Activated CD4-positive, alpha-beta T cell treated with anti-CD3 and anti-CD28 coated beads, Interleukin-2, Interleukin-6, amounts not matched to agents 100 ng/mL and 50 ng/mL, durations not matched to agents 16 hours and 8 hours (primary cell): ENCODE measurements around the gene LMOD3.
A peak's percentile ranks its signal among the peaks of the same experiment; 100 is the strongest.

Experiments
- DNase-seq: peaks from one replicate; pipeline ENCODE4 v3.0.0-alpha.2; 2020

LMOD3 gene

DNA sequence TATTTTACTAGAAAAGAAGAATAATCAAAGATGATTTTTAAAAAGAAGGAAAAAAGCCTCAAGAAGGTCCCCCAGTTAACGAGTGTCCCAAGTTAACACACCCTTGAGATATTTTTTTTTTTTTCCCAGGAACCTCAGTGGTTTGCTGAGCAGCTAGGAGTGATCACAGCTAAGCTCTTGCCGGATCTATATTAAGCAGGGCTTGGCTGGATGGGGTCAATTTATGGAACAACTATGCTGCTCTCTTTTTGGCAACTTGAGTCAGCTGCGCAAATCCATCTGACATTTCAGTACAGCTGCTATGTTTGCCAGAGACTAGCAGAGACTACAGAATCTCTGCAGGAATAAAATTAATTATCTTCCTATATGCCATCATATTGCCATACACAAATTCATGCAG lies at the start of gene LMOD3:
Gene LMOD3 (minus strand): TSS at position 193 of the 400 bp plus-strand sequence. CDS start 209 bp downstream, outside the sequence.
- DNase-seq: no peak

DNA sequence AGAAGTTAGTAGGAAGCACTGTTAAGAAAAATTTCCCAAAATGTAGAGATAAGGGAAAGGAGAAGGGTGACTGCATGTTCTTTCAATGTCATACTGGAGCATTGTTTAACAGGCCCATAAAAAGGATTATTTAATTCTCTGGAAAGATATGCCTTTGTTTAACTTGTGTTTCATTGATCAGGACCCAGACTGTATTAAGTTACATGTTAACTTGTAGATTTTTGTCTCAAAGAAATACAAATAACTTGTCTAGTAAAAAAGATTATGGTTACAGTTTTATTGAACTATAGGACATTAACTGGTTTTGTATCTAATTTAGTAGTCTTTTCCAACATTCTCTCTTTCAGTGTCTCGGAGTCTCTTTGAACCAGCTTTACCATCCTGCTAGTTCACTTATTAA lies 49.7 kb upstream of the LMOD3 start:
- DNase-seq: no peak

DNA sequence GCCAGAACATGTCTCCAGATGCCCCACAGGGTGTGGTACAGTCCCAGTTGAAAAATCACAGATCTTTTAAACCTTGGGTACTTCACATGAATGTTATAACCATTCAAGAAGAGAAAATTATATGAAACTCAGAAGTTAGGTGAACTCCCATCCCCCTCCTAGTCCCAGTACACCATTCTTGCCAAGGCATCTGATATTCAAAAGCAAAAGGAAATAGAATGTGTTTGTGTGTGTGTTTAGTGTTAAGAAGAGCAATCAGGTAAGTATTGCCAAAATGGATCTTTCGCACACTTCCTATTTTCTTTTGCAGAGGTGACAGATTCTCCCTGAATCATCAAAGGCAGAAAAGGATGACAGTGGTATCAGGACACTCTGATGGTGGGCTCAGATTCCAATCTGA lies 44.1 kb upstream of the LMOD3 start:
- DNase-seq: no peak

DNA sequence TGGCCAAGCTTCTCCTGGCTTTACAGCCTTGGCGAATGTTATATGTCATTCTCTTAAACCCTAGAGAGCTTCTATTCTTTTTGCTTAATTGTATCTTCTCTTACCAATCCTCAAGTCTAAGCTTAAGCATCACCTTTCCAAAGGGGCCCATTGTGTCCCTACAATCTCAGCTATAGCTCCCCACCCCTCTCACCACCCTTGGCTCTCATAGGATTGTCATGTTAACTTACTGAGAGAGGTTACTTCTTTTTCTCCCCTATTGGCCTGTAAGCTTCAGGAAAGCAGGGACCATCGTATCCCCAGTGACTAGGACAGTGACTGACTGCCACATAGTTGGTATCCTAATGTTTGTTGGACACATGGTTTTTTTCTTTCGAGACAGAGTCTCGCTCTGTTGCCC lies 43.3 kb upstream of the LMOD3 start:
- DNase-seq: no peak

DNA sequence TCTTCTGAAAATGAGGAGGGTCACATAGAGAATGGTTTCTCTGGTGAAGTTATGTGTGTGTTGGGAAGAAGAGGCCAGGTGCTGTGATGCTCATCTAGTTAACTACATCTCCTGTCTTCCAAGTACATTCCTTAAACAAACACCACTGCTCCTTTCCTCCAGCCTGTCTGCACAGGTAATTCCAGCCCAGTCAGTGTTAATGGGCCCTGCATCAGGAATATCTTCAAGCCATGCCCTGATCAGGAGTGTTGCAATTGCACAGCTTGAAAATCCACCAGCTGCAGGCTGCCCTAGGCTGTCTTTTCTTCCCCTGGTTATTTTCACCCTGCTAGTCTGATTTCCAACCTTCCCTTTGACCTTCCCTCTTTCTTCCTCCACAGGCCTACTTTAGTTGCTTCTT lies 41.9 kb upstream of the LMOD3 start:
- DNase-seq: no peak

DNA sequence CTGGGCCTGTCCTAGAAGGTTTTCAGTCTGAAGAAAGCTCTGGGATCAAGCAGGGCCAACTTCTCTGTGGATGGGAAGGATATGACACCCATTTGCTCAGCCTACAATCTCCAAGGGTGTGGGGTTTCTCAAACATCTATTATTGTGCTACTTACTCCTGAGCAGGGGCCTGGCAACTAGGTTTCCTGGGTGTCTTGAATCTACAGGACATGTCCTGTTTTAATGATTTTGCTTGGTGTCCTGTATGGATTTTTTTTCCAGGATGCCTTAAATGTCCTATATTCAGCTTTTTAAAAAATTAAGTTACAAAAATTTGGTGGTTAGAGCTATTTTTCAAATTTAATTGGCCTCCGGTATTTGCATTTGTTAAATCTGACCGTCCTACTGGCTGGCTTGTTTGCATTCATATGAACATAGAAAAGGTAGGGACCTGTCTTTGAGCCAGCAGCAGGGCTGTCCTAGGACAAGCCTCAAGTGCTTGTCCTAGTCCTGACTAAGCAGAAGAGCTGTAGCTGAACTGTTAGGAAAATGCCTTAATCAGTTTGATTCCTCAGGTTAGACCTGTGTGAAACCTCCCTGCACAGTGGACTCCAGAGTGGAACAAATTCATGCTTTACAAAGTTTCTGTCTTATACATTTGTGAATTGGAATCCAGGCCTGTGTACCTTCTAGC lies 40.0 kb upstream of the LMOD3 start:
- DNase-seq: no peak

DNA sequence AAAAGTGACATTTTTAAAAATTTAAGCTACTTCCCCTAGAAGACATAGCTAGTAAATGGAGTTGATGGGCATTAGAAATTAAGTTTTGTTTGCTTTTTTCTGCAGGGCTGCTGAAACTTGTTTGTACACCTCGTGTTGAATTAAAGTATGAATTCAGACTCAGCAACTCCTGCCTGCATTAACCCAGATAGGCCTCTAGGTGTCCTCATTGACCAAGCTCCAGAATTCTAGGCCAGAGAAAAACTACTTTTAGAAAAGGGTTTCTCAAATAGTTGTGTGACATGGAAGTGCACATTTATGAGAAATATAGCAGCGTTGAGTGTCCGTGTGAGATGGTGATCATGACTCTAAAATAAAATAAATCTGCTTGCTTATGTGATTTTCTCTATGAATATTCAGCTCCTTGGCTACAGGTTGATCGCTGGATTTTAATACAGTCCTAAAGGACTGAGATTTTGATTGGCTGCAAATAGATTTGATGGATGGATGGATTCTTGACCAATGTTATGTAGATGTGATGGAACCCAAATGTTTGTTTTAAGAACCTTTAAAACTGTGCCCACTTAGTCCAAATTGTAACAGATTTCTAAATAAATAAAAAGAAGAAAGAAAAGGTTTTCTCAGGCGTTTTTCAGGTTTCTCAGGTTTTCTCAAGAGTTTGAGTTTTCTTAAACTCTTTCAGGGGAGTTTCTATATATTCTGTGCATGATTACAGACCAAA lies 39.4 kb upstream of the LMOD3 start:
- peak; percentile 71 for DNase-seq

DNA sequence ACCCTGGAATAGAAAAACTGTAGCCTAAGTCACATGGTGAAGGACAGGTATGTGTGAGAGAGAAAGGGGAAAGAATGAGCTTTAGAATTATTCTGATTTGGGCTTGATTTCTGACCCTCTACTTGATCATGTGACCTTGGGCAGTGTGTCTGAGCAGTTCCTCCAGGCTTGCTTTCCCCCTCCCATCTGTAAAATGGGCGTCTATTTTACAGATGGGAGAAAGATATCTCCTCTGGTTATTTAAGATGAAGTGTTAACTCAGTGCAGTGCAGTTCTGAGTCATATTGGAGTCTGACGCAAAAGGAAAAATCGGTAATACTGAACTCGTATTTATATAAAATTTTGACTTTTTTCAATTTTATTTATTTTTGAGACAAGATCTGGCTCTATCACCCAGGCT lies 38.1 kb upstream of the LMOD3 start:
- DNase-seq: peak; percentile 57

DNA sequence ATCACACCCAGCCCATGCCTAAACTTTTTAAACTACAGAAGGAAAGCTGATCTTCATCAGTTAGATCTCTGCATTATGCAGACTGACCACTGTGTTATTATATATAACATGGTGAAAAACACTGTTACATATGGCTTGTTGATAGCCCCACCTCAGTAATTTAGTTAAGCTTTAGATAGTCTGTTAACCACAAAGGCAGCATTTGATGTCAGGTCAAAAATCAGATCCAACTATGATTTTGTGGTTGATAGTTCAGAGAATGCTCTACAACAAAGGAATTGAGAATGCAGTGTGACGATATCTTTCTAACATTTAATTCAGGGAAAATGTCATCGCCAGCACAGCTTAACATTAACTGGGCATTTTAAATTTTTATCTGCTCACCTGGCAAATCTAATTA lies 37.7 kb upstream of the LMOD3 start:
- no peak for DNase-seq

DNA sequence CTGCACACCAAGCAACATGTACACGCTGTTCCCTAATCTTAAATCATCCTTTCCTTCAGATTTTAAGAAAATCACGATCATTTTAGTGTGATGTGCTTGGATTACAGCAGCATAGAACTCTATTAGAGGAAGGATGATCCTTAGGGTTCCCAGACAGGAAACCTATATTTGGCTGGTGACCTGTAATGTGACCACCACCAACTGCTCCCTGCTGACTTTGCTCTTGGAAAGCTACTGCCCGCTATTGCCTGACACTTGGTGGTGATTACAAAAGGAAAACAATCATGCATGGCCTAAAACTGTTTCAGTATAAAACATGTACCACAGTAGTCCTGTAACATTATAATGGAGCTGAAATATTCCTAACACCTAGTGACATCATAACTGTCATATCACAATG lies 27.2 kb upstream of the LMOD3 start:
- DNase-seq: no peak

DNA sequence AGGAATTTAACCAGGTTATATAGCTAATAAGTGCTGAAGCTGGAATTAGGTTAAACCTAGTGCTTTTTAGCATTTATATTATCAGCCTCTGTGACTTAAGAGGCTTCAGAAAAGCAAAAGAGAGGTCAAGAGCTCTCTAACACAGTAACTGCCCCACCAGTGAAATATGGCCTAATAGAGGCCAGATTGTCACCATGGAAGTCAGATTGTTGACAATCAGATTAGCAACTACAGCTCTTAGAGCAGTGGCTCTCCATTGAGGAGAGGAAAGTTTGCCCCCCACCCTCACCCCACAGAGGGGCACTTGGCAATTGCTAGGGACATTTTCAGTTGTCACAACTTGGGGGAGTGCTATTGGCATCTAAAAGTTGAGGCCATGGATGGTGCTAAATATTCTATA lies 23.3 kb upstream of the LMOD3 start:
- no peak for DNase-seq

DNA sequence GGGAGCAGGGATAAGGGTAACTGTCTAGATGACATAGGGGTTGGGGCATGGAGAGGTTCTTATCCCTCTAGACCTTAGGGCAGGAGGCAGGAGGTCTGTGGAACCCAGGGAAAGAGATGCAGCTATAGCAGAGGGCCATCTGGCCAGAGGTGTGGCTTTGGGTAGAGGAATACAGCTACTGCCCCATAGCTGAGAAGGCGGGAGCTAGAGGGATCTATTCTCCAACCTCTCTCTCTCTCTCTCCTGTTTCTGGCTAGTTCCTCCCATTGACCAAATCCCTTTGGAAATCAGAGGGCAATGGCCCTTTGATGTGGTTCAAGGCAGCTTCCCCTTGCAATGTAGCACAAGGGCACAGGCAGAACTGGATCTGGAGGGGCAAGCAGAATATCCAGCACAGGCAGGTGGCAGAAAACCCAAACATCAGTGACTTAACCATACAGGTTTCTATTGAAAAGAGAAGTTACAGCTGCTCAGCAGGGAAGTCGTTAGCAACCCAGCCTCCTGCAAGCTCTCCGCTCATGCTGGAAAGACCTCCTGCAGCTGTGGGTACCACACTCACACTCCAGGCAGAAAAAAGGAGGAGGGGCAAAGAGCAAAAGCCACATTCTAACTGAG lies 22.3 kb upstream of the LMOD3 start:
- DNase-seq: no peak

DNA sequence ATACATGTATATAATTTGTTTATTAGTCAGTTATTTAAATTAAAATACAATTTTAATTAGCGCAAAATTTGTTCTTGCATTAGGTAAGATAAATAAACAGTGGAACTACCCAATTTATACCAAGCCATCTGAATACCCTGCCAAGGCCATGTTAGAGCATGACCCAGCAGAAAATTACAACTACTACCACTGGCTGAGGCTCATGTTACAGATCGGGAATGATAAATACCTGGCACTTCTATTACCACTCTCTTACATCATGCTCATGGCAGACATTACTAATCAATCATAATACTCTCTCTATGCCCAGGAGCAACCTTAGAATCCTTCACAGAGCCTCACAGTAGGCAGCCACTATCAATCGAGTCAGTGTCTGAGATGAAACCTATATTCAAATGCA lies 21.2 kb upstream of the LMOD3 start:
- DNase-seq: no peak

DNA sequence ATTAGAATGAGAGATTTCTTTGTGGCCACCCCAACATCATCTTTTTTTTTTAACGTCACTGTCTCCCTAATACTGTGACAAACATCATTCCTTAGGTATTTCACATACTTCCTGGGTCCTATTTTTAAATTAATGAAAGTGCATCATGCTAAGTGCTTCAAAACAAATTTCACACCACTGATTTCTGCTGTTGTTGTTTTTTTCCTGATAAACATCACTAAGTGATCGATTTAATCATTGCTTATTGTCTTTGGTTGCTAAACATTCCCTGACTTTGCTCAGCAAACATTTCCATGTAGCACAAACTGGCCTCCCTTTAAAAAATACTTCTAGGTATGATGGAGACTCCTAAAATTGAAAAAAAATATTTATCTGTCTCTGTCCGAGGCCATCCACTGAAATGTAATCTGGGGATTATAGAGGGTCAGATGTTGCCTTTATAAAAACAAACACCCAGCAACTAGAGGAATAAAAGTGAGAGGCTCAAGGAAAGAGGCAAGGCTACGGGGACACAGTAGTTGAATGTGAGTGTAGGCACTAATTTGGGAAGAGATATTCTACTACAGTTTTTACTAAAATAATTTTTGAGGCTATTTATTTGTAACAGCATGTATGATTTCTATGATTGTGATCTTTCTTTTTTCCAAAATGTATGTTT lies 20.5 kb upstream of the LMOD3 start:
- no peak for DNase-seq

DNA sequence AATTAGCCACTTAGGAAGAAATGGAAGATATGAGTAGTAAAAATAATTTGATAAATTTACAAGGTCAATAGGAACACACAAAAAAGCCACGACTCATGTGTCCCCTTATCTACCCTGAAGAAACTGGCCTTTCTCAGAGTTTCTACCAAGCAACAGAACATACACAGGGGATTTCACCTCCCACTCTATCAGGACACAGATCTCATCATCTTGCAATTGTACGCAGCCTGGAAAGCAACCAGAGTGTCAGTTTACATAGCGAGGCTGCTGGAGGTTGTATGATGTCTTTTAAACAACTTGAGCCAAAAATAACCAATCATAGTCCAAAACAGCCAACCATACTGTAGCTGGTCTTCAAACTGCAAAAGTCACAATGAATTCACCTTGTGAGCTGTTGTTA lies 19.7 kb upstream of the LMOD3 start:
- no peak for DNase-seq

DNA sequence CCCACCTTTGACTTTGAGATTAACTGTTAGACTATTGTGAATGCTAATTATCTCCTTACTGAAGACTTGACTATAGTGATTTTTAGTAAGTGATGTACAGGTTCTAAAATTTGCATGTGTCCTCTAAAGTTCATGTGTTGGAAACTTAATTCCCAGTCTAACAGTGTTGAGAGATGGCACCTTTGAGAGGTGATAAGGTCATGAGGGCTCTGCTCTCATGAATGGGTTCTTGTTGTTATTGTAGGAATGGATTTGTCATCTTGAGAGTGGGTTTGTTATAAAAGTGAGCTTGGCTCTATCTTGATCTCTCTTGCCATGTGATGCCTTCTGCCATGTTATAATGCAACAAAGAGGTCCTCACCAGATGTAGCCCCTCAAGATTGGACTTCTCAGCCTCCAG lies 18.9 kb upstream of the LMOD3 start:
- DNase-seq: no peak

DNA sequence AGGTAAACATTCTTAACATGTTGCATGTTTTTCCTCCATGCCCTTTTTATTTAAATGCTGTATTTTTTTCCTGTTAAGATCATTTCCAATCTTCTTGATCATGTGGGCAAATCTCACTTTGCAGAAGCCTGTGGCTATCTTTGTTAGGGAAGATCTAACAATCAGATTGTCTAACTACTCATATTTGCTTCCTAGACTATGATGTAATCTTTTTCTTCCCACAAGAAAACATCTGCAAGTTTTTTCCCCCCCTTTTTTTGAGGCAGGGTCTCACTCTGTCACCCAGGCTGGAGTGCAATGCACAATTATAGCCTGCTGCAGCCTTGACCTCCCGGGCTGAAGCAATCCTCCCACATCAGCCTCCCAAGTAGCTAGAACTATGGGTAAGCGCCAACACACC lies 15.0 kb upstream of the LMOD3 start:
- no peak for DNase-seq

DNA sequence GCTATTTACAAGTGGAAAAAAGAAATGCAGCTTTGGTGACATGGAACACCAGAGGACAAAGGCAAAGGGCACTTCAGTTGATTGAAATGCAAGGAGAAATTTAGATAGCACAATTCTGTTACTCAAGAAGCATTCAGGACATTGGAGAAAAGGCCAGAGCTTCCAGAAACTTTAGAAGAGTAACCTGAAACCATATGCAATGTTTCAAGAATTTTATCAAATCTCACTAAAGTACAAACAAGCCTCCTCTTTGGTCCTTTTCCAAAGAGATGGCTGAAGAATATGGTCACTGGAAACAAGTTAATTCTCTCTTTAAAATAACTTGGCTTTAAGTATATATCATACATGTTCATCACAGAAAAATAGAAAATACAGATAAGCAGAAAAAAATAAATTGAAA lies 14.6 kb upstream of the LMOD3 start:
- no peak for DNase-seq

DNA sequence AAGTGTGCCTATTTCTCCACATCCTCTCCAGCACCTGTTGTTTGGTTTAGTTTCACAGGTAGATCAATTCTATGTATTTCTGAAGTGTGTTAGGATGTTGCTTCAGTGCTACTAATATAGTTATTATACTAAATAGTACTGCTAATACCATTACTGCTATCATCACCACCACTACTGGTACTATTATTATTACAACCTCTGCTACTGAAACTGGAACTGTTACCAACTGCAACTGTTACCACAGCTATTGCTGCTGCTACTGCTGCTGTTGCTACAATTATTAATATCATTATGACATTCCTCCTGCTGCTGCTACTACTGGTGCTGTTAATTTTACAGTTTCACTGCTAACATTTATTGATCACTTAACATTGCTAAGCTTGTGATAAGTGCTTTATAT lies 8.3 kb upstream of the LMOD3 start:
- DNase-seq: peak; percentile 14

DNA sequence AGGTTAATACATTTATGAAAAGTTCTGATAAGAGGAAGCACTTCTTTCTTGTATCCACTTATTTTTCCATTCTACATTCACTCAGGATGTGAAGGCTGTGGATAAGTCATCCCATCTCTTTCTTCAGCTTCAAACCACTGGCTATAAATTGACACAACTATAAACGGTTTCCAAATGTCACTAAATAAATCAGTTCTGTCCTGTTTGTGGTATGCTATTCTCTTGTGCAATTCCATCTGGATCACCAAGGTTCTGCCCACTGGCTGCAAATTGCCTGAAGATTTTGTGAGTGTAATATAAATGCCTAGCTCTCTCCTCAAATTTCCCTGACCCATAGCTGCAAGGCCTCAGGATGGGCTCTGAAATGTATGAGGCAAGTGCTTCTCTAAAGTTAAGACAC lies 7.1 kb upstream of the LMOD3 start:
- DNase-seq: no peak

DNA sequence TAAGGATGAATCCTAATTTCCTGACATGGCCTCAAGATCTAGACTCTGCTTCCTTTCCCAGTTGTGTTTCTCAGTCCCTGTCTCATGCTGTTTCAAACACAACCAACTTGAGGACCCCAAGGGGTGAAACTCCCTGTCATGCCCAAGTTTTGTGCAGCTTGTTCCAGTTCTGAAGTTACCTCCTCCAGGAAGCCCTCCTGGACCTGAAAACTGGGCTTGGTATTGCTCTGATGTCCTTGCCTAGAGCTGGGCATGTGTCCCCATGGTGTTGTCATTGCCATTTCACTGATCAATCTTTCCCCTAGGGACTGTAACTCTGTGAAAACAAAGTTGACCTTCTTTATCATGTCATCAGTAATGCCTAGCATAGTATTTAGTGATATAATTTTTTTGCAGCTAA lies 6.1 kb upstream of the LMOD3 start:
- no peak for DNase-seq

DNA sequence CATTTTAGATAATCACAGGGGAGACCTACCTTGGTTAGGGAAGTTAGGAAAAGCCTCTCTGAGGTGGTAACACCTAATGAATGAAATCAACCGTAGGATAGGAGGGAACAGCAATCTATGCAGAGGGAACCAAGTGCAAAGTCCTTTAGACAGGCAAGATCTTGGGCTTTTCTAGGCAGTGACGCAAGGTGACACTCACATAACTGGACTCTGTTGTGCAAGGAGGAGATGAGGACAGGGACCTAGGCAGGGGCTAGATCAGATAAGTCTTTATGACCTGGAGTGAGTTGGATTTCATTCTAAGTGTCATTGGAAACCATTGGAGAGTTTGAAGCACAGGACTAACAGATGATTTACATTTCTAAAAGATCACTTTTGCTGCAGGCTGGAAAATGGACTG lies 4.6 kb upstream of the LMOD3 start:
- no peak for DNase-seq

DNA sequence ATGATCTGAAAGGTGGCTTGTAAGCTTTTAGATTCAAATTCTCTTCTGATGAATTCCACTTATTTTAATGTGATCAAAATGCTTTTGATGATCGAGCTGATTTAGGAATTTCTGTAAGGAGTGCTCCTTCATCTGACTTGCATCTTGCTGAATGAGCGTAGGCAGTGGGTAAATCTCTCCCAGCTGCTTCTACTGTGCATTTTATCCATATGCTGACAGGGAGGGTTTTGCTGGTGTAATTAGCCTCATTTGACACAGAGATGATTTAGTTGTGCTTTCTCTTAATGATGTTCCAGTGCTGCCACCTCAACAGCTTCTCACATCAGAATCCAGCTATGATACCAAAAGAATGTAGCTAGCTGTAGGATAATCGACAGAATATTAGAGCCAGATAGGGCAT lies 3.8 kb upstream of the LMOD3 start:
- DNase-seq: no peak

DNA sequence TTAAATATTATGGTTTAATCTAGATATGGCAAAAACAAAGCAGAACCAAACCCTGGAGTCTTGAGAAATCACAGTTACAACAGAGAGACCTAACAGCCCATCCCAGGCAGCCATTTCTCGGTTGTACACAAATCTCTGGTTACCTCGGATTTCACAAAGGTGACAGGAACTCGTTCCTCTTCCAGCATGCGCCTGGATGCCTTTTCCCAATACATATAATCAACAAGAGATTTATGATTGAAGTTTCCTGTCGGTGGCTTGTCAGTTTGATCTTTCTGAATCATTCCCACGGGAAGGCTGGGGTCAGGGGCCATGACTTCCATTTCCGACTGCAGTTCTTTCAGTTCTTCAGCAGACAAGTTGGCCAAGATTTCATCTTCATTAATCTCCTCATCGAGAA lies 445 bp downstream of the LMOD3 start:
- DNase-seq: no peak
